HK-2 (cell line): ENCODE results near the gene SLC6A11.

Source experiments
- DNase-seq: peaks from one replicate; pipeline ENCODE4 v3.0.0-alpha.2; 2018; ENCODE audit not compliant: unreplicated experiment

The SLC6A11 gene

DNA sequence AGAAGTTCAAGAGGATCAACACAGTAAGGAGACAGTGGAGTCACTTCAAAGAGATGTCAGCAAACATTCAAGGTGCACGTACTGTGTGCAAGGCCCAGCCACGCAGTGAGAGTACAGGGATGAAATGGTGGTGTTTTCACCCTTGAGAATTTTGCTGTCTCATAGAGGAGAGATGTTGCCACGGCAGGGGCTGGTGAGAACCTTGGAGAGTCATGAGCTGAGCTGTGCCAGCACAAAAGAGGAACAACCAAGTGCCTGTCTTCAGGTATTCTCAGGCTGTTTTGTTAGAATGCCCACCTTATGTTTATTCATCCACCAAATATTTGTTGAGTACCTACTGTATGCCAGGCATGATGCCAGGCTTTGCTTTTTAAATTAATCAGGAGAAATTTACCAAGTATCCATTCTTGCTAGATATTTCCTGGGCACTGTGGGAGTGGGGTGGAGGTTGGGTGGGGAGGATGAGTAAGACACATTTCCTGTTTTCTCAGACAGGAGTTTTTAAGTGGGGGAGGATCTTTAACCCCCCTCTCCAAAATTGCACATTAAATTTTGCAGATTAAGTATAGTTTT, 72.6 kb downstream of the SLC6A11 start:
- no peak for DNase-seq

DNA sequence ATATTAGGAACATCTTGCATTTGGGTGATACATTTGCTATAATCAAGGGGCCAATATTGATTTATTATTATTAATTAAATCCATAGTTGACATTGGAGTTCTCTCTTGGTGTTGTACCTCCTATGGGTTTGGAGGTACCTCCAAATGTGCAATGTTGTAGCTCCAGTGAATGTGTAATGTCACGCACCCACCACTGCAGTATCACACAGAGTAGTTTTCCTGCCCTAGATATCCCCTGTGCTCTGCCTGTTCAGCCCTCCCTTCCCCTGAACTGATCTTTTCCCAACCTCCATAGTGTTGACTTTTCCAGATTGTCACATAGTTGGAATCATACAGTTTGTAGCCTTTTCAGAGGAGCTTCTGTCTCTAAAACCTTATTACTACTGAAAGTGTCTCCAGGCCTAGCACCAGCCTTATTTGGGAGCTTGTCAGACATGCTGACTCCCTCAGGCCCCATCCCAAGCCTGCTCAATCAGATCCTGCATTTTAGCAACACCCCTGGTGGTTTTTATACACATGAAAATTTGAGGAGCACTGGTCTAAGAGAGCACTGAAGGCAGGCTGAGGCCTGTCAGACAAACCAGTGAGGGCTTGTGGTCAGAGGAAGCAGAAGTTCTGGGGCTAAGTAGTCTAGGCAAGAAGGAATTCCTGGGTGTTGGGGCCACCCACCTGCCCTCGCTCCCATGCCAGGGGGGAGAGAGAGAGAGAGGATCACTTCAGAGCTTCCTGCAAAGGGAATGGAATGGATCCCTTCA, 73.4 kb downstream of the SLC6A11 start:
- no peak for DNase-seq

DNA sequence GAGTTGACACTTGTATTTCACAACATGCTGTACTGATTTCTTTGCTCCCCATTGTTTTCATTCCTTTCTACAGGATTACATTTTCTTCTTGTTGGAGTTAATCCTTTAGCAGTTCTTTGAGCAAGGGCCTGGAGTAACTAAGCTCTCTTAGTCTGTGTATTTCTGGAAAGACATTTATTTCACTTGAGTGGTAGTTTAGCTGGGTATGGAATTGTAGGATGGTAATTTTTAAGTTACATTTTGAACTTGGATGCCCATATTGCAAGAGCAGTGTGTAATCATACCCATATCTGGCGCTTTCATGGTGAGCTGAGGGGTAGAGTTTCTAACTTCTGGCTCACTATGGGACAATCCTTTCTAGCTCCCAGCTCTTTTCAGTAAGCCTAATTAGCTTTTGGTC, 74.6 kb downstream of the SLC6A11 start:
- DNase-seq = no peak

DNA sequence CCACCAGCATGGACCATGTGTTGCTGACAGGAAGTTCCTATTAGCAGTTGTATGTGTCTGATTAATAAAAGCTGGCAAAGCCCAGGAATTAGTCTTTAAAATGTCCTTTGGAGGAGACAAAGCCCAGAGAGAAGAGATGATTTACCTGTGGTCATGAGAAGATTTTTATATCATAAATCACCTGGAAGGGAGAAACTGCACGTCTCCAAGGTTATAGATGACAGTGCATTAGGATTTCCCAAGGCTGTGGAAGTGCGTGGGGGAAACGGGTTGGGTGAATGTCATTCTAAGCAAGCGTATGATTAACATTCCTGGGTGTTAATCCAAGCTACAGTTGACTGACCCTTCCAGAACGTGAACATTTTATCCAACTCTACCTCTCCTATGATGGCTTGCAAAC, 76.6 kb downstream of the SLC6A11 start:
- no peak for DNase-seq

DNA sequence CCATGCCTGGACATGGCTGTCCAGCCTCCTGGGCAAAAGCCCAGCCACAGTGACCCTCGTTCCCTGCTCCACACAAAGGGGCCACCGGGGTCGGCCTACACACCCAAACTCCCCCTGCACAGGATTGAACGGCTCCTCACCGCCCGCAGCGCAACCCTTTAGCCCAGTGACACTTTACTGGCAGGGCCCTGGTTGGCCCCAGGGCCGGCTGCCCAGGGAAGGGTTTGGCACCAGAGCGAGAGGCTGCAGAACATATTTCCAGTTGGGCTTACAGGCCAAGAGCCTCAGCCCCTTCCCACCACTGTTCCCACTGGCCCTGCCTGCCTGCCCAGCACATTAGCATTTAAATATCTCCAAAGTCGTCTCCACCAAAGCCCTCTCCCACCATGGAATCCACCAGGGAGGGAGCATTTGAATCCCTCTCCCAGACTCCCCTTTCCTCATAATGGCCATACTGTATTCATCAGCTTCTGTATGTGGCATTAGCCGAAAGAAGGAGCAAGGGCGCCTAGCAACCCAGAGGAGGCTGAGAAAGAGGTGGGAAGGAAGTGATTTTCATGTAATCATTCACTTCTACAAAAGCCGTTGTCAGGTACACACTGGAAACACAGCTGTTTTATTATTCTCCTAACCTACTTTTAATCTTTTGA, 85.4 kb downstream of the SLC6A11 start:
- DNase-seq = no peak

DNA sequence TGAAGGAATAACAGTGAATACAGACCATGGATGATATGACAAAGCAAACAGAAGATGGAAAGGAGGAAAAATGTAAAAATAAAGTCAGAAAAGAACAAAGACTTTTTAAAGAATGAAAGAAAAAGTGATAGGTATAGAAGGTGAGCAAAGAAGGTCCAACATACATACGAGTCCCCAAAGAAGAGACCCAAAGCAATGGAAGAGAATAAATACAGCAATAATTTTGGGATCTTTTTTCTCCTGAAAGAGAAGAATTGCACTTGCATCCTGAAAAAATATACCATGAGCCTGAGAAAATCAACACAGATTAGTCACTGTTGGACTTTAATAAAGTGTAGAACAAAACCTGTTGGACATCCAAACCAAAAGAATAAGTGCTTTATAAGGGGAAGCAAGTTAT, 91.2 kb downstream of the SLC6A11 start:
- DNase-seq = no peak

DNA sequence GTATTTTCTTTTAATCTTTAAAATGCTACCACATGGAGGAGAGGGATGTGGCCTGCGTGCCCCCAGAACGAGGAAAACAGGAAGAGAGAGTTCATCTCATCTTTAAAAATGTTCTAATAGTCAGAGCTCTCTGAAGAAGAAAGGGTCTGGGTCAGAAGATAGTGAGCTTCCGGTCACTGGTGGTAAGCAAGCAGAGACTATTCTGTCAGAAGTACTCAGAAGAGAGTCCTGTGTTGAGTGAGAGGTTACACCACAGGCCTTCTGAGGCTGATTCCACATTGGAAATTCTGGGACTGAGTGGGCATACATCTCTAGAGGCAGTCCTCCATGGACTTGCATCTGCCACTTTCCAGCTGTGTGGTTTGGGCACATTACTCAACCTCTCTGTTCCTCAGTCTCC, 94.3 kb downstream of the SLC6A11 start:
- DNase-seq = no peak

DNA sequence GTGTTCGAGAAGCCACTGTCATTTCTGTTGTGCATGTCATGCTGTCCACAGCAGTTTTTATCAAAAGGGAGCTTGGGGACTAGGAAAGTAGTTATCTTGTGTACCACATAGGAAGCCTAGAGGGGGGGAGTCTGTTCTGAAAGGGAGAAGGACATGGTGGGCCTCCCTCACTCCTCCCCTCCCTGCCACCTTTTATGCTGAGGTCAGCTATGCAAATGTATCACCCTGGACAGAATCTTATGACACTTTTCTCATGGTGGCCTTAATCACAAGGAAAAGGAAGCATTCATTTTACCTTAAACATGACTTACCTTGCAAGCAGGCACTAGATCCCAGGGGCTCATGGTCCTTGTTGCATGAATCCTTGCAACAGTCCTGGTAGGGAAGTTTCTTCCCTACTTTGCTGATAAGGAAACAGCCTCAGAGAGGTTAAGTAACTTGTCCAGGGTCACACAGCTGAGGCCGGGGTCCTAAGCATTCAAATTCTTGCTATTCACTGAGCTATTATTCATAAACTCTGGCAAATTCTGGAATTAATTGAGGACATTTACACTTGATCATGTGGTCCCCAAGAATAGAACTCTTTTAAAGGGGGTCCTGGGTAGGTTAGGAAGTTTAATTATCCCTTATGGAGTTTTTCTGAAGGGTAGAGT, 95.4 kb downstream of the SLC6A11 start:
- no peak for DNase-seq

DNA sequence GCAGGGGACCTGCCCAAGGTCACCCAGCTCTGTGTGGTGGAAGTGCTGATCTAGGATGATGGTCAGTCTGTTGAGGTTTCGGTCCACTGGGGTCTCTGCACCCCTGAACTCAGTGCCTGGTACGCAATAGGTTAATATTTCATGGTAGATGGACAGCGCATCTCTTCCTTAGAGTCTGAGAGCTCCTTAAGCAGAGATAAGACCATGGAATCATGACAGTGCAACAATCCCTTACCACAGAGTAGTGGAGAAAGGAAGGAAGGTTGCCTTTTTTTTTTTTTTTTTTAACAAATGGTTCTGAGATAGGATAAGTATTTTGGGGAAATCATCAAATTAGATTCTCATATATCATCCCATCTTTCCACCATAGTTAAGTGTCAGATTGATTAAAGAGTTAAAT, 96.8 kb downstream of the SLC6A11 start:
- DNase-seq = no peak

DNA sequence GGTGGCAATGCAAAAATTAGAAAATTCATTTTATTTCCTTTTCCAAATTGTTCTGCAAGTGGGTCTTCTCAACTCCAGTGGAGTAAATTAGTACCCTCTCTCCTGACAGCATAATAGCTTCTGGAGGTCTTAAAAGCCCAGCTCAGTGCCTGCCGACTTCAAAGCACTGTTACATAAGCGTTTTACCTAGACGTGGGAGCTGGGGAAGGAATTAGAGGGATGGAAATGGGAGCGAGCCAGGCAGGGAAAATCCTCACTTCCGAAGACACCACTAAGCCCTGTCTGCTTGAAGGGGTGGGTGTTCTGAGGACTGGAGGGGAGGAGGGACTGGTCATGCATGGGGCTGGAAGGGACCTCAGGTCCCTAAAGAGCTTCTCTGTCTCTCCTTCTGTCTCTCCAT, 99.3 kb downstream of the SLC6A11 start:
- DNase-seq = no peak

DNA sequence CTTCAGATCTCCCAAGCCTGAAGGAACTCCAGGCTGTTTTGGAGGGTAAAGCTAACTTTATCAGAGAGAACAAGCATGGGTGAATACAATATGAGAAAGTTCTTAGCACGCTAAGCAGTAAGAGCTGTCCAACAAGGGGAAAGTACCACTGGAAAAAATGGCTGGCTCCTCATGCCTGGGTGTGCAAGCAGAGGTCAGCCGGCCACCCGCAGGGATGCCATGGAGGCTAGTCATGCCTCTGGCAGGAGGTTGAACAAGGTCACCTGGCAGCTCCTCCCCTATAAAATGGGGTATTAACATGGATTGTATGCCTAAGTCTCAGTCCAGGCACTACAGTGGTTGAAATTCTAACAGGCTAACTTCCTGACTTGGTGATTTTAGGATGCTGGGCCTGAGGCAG, 101.1 kb downstream of the SLC6A11 start:
- no peak for DNase-seq

DNA sequence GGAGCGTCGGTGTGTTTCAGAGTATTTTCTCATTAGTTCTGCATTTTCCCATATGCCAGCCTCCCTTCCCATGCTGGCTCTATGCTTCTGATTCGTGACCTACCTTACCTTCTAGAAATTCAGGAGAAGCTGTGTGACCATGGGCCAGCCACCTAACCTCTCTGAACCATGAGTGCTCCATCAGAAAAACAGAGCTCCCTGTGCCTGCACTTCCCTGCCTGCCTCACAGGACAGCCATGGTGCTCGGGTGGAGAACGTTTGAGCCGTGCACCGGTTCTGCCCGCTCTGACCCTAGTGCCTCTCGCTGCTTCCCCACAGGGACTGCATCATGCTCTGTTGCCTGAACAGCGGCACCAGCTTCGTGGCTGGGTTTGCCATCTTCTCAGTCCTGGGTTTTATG, 102.0 kb downstream of the SLC6A11 start:
- DNase-seq = no peak

DNA sequence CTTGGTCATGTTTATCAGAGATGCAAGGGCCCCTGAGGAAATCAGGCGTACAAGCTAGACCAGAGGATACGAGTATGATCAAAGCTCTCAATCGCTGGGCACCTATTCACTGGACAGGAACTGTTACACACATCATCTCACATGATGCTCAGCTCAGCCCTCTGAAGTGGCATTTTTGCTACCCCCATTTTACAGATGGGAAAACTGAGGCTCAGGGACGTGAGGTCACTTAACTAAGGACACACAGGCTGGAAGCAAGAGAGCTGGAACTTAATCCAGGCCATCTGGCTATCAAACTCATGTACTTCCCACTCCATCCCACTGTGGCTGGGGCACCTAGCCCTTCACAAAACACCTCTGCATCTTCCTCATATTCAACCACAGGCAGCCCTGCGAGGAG, 103.6 kb downstream of the SLC6A11 start:
- DNase-seq = no peak

DNA sequence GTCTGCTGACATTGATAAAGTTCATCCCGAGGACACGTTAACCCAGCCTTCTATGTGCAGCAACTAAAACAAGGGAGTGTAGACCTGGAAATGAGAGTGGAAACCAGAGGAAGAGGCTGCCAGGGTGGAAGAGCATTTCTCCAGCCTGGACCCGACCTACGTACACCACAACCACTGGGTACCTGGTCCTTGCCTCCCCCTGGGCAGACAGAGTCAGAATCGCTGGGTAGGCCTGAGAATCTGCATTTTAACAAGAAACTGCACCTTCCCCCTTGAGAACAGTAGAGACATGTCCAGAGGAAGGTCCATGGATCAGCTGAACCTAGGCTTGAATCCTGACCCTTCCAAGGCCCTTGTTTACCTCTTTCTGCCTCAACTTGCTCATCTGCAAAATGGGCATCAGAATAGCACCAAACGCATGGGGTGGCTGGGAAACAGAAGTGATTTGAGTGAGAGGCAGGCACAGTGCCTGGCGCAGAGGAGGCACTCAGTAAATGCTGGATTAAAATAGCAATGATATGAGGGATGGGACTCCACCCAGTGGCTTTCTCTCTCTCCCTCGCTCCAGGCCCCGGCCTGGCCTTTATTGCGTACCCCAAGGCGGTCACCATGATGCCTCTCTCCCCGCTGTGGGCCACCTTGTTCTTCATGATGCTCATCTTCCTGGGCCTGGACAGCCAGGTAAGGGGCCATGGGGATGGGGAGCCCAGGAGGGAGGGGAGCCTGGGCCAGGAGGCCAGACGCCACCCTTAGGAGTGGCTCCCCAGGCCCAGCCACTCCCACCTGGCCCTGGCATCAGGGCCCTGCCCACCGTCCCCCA, 109.6 kb downstream of the SLC6A11 start:
- no peak for DNase-seq

DNA sequence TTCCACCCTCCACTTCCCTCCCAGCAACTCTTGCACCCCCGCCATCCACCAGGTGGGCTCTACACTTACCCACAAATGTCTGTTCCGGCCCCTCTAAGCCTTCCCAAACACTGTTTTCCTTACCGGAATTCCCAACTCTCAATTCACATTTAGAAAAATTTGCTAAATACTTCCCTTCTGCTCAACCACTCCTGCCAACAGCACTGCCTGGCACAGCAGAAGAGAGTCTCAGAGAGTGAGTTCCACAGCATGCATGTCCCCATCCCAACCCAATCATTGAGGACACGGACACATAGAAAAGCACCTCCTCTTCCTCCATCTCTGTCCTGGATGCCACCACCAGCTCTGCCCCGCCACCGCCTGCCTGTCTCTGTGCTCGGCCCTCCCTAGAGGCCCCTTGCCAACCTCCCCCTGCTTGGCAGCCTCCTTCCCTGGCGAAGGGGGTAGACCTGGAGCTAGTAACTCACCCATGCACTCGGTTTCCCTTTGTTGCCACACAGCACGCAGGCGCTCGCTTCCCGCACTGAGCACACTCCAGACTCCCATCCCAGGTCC, 110.3 kb downstream of the SLC6A11 start:
- no peak for DNase-seq

DNA sequence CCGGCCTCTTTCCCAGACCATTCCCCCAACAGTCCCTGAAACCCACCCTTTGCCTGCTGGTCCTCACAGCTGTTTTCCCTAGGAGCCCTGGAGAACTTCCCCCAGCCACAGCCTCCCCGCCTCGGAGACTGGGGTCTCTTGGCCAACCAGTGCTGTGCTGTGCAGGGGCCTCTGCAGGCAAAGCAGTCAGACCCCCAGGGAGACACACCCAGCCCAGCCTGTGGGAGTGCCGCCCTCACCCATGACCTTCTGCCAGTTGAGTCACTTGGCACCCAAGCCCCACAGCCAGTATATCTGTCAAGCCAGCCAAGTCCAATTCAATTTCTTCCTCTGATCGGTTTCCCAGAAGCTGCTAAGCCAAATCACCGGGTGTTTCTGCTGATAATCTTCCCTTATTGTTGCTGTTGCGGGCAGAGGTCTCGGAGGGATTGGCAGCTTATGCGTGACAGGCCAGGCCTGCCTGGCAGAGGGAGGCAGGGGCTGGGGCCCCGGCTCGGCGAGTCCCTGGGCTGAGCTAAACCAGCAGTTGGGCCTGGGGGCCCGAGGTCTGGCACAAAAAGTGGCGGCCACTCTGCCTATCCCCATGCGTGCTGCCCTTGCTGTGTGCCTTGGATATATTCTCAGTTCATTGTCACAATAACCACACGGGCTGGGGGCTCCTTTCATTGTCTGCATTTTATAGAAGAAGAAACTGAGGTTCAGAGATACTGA, 110.9 kb downstream of the SLC6A11 start:
- no peak for DNase-seq

DNA sequence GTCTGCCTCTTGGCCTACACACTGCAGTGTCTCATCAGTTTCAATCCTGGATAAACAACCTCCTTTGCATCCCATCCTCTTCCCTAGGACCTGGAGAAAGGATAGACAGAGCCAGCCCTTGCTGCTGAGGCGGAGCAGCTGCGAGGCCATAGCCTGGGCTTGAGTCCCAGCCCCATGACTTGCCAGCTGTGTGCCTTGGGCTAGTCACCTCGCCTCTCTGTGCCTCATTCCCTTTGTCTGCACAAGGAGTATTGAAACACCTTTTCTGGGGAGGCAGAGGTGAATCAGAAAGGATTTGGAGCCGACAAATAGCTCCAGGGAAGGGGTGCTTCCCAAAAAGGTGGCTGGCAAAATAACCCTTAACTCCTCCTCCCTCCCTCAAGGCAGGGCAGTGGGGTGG, 111.5 kb downstream of the SLC6A11 start:
- DNase-seq = no peak

DNA sequence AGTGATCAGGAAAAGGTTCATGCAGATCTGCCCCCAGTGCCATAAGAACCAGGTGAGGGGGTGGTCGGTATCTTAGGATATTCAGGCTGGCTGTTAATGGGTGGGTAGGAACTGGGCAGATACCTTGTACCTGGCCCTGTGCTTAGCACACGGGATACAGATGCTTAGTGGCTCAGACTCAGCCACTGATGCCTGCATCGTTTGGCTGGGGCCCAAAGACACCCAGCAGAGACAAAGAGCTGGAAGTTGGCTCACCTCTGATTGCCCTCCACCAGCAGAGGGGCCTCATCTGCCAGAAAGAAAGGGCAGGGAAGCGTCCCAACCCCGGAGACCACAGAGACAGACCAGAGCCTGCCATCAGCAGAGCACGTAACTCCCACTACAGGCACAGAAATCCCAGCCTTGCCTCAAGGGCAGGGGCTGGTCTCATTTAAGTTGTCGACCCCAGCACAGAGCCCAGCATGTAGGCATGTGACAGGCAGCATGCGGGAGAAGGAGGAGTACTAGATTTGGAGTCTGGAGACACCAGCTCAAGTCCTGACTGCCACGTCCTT, 112.5 kb downstream of the SLC6A11 start:
- DNase-seq = no peak

DNA sequence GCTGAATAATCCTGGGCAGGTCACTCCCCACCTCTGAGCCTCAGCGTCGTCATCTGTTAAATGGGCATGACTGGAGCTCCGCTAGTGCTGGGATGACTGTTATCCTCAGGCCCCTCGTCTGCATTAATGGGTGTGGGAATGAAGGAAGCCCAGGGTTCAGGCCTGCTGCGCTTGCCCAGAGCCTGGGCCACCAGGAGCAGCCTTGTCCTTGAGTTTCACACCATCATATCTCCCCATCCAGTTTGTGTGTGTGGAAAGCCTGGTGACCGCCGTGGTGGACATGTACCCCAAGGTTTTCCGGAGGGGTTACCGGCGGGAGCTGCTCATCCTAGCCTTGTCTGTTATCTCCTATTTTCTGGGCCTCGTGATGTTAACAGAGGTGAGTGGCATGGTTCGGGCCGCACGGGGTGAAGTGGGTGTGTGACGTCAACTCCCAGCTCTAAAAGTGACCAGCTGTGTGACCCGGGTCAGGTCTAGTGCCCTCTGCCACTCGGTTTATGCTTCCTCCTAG, 113.0 kb downstream of the SLC6A11 start:
- DNase-seq = no peak

DNA sequence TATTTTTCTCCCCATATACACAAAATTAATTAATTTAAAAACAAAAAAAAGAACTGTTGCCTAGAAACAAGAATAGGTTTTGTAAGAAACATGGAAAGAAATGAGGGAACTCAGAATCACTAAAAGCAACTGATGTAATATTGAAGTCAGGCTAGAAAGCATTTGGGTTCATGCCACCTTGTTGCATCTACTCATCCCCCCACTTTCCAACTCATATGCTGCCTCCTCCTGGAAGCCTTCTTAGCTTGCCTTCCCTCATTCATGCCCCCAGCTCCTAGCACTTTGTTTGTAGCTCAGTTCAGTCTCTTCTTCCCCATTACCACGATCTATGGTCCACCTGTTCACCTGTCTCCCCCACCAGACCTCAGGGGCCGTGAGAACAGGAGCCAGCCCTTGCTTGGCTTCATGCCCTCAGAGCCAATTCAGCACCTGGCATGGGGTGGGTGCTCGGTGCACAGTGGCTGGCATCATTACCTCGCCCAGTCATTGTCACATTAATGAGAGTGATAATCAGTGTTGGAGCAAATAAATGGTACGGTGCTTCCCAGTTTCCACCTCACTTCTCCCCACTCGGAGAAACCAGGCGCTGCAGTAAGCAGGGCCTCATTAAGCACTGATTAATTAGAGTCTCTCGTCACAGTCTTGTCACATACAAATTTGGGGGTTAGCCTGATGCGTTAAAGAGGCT, 114.1 kb downstream of the SLC6A11 start:
- DNase-seq = no peak
